Transverse colon (tissue), 3 donors: ENCODE results near the gene PPP4R1.

Experiments
- CTCF ChIP-seq, 5 experiments: fragments of 200-600 bp in 3 of 5; fragments of 450-650 bp in 2 of 5; sonication (generic) in 3 of 5; IDR thresholded peaks; 1 replicate in 2 of 5; 2 replicates in 3 of 5; pipeline ENCODE4 v1.5.1; 2016 to 2017; ENCODE audit warnings: antibody characterized with exemption in 5 of 5, inconsistent platforms in 3 of 5, mild to moderate bottlenecking in 2 of 5, moderate library complexity in 1 of 5
- POLR2A ChIP-seq: fragments of 450-650 bp; IDR thresholded peaks from one replicate; pipeline ENCODE4 v1.6.1; 2016; ENCODE audit warnings: antibody characterized with exemption, mild to moderate bottlenecking, moderate library complexity

GRCh38 chr18:9530226-9531009 lies 83.9 kb downstream of the PPP4R1 start:
- TF ChIP-seq POLR2A = no peak
- no peak for TF ChIP-seq CTCF (IDR thresholded peaks at IDR 0.05)
